Stomach (tissue), 4 donors: ENCODE data around the gene ITPR2.

Experiments
- CTCF ChIP-seq, 7 experiments: fragments of 450-650 bp in 4 of 7; fragments of 200-600 bp in 3 of 7; sonication (generic) in 3 of 7; IDR thresholded peaks; one replicate each; pipeline ENCODE4 v1.5.1; 2016 to 2019; ENCODE audit warnings: antibody characterized with exemption in 7 of 7, control low read depth in 2 of 7, mild to moderate bottlenecking in 1 of 7
- EP300 ChIP-seq: sonication (generic); formaldehyde crosslinking; IDR thresholded peaks from one replicate; pipeline ENCODE4 v1.6.1; 2017; ENCODE audit warnings: antibody characterized with exemption
- POLR2A ChIP-seq, 4 donors: fragments of 450-650 bp; IDR thresholded peaks; one replicate each; pipeline ENCODE4 v1.6.1; 2016; ENCODE audit warnings: antibody characterized with exemption in 4 of 4, control low read depth in 2 of 4, mild to moderate bottlenecking in 1 of 4, moderate library complexity in 1 of 4
- POLR2AphosphoS5 ChIP-seq, 3 donors: sonication (generic); formaldehyde crosslinking; IDR thresholded peaks; one replicate each; pipeline ENCODE4 v1.6.1; 2016; ENCODE audit warnings: antibody characterized with exemption in 3 of 3

- TF ChIP-seq CTCF (IDR thresholded peaks at IDR 0.05) (no peak), EP300 (no peak), POLR2AphosphoS5 (IDR thresholded peaks at IDR 0.05) (no peak), POLR2A (IDR thresholded peaks at IDR 0.05) (no peak)
Measured at GRCh38 chr12:26847431-26847830, 14.4 kb upstream of the ITPR2 start.
